ENCODE measurements around the gene ZNF362. TPM values are rescaled to one million over a fixed set of nuclear protein-coding genes. Genes with fewer than 3 reads are reported as not detected.
A peak's percentile ranks its signal among the peaks of the same experiment; 100 is the strongest.

Gene ZNF362
- total and polyA plus RNA-seq, 2 of the 13 experiments (the other 11 are each of a cell fraction or from before 2014, with no cell fraction given): 8.3 to 14.2 TPM

DNA sequence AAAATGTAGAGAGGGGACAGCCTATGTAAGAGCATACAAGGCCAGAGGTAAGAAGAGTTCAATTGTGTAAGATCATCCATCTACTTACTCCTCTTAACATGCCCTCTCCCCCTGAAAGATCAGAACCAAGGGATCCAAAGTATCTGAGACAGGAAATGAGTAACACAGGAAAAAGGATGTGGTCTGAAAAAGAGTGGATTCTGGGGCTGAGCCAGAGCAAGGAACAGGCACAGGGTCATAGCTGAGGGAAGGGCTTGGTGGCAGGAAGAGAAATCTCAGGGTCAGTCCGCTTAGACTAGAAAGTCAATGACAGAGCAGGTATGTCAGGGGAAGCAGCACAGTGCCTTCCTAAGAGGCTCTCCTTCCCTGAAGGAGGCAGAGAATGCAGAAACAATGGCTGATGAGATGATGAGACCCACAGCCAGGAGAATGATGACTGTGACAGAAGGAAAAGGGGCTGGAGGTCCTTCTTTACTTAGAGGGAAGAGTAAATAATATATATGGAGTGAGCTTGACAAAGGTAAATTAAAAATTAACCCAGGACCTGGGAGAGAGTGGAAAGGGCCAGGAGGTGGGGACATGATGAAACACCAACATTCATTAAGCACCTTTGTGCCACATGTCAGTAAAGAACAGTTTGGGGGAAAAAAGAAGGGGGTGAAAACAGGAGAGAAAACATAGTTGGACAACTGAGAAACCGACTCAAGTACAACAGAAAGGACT lies 90.8 kb downstream of the ZNF362 start (continued):
- TF ChIP-seq SATB2 (CRISPR knock-in tag; IDR thresholded peaks at IDR 0.05): no peak
- TF ChIP-seq, protein P1, sequence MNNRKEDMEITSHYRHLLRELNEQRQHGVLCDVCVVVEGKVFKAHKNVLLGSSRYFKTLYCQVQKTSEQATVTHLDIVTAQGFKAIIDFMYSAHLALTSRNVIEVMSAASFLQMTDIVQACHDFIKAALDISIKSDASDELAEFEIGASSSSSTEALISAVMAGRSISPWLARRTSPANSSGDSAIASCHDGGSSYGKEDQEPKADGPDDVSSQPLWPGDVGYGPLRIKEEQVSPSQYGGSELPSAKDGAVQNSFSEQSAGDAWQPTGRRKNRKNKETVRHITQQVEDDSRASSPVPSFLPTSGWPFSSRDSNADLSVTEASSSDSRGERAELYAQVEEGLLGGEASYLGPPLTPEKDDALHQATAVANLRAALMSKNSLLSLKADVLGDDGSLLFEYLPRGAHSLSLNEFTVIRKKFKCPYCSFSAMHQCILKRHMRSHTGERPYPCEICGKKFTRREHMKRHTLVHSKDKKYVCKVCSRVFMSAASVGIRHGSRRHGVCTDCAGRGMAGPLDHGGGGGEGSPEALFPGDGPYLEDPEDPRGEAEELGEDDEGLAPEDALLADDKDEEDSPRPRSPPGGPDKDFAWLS (CRISPR knock-in tag; IDR thresholded peaks at IDR 0.05; ENCODE audit: borderline replicate concordance): no peak
- no peak for TF ChIP-seq ZNF879 (CRISPR knock-in tag; IDR thresholded peaks at IDR 0.05)
- no peak for TF ChIP-seq MAFK (conservative IDR thresholded peaks at IDR 0.05 in 1 of 2, IDR thresholded peaks at IDR 0.05 in 1 of 2; ENCODE audit: low read length in 2 of 2)
- TF ChIP-seq IRF2 (CRISPR knock-in tag; IDR thresholded peaks at IDR 0.05): peak; percentile 18; the same call in 1 of the 2 replicates
- no peak for TF ChIP-seq SYNCRIP (IDR thresholded peaks at IDR 0.05; ENCODE audit: insufficient read depth, low read depth, low read length)
- TF ChIP-seq ZNF329 (CRISPR knock-in tag; IDR thresholded peaks at IDR 0.05; ENCODE audit: low read depth): no peak
- TF ChIP-seq CC2D1A (CRISPR knock-in tag; IDR thresholded peaks at IDR 0.05): no peak
- TF ChIP-seq ZFP36L2 (CRISPR knock-in tag; IDR thresholded peaks at IDR 0.05): no peak
- TF ChIP-seq ZNF484 (CRISPR knock-in tag; IDR thresholded peaks at IDR 0.05; ENCODE audit: borderline replicate concordance, low read depth): no peak
- TF ChIP-seq, protein P2, sequence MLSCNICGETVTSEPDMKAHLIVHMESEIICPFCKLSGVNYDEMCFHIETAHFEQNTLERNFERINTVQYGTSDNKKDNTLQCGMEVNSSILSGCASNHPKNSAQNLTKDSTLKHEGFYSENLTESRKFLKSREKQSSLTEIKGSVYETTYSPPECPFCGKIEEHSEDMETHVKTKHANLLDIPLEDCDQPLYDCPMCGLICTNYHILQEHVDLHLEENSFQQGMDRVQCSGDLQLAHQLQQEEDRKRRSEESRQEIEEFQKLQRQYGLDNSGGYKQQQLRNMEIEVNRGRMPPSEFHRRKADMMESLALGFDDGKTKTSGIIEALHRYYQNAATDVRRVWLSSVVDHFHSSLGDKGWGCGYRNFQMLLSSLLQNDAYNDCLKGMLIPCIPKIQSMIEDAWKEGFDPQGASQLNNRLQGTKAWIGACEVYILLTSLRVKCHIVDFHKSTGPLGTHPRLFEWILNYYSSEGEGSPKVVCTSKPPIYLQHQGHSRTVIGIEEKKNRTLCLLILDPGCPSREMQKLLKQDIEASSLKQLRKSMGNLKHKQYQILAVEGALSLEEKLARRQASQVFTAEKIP (CRISPR knock-in tag; IDR thresholded peaks at IDR 0.05; ENCODE audit: borderline replicate concordance): no peak
- TF ChIP-seq, protein P3, sequence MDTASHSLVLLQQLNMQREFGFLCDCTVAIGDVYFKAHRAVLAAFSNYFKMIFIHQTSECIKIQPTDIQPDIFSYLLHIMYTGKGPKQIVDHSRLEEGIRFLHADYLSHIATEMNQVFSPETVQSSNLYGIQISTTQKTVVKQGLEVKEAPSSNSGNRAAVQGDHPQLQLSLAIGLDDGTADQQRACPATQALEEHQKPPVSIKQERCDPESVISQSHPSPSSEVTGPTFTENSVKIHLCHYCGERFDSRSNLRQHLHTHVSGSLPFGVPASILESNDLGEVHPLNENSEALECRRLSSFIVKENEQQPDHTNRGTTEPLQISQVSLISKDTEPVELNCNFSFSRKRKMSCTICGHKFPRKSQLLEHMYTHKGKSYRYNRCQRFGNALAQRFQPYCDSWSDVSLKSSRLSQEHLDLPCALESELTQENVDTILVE (CRISPR knock-in tag; IDR thresholded peaks at IDR 0.05): no peak
- no peak for TF ChIP-seq ZNF263 (CRISPR knock-in tag; IDR thresholded peaks at IDR 0.05)
- no peak for TF ChIP-seq REXO4 (CRISPR knock-in tag; IDR thresholded peaks at IDR 0.05; ENCODE audit: borderline replicate concordance)
- TF ChIP-seq, protein P4, sequence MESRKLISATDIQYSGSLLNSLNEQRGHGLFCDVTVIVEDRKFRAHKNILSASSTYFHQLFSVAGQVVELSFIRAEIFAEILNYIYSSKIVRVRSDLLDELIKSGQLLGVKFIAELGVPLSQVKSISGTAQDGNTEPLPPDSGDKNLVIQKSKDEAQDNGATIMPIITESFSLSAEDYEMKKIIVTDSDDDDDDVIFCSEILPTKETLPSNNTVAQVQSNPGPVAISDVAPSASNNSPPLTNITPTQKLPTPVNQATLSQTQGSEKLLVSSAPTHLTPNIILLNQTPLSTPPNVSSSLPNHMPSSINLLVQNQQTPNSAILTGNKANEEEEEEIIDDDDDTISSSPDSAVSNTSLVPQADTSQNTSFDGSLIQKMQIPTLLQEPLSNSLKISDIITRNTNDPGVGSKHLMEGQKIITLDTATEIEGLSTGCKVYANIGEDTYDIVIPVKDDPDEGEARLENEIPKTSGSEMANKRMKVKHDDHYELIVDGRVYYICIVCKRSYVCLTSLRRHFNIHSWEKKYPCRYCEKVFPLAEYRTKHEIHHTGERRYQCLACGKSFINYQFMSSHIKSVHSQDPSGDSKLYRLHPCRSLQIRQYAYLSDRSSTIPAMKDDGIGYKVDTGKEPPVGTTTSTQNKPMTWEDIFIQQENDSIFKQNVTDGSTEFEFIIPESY (CRISPR knock-in tag; IDR thresholded peaks at IDR 0.05): no peak
- TF ChIP-seq NAIF1 (CRISPR knock-in tag; IDR thresholded peaks at IDR 0.05; ENCODE audit: borderline replicate concordance): no peak
- TF ChIP-seq NCOR1 (IDR thresholded peaks at IDR 0.05; ENCODE audit: borderline replicate concordance, low read length): peak; percentile 45; the same call in 1 of the 2 replicates
- TF ChIP-seq, protein P5, sequence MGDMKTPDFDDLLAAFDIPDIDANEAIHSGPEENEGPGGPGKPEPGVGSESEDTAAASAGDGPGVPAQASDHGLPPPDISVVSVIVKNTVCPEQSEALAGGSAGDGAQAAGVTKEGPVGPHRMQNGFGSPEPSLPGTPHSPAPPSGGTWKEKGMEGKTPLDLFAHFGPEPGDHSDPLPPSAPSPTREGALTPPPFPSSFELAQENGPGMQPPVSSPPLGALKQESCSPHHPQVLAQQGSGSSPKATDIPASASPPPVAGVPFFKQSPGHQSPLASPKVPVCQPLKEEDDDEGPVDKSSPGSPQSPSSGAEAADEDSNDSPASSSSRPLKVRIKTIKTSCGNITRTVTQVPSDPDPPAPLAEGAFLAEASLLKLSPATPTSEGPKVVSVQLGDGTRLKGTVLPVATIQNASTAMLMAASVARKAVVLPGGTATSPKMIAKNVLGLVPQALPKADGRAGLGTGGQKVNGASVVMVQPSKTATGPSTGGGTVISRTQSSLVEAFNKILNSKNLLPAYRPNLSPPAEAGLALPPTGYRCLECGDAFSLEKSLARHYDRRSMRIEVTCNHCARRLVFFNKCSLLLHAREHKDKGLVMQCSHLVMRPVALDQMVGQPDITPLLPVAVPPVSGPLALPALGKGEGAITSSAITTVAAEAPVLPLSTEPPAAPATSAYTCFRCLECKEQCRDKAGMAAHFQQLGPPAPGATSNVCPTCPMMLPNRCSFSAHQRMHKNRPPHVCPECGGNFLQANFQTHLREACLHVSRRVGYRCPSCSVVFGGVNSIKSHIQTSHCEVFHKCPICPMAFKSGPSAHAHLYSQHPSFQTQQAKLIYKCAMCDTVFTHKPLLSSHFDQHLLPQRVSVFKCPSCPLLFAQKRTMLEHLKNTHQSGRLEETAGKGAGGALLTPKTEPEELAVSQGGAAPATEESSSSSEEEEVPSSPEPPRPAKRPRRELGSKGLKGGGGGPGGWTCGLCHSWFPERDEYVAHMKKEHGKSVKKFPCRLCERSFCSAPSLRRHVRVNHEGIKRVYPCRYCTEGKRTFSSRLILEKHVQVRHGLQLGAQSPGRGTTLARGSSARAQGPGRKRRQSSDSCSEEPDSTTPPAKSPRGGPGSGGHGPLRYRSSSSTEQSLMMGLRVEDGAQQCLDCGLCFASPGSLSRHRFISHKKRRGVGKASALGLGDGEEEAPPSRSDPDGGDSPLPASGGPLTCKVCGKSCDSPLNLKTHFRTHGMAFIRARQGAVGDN (CRISPR knock-in tag; IDR thresholded peaks at IDR 0.05): no peak
- no peak for TF ChIP-seq ZNF672 (CRISPR knock-in tag; IDR thresholded peaks at IDR 0.05)

Data from HepG2 (cell line).